Ascending aorta (tissue), 2 donors: Measurements from ENCODE around the gene CD302. TPM values are rescaled to one million over a fixed set of nuclear protein-coding genes. Genes with fewer than 3 reads are reported as not detected.
"Not testable (repeated sequence)": the region's sequence is repeated elsewhere in the genome, so short reads cannot be mapped to it uniquely, and the experiment has no call there.

ENCODE experiments used
- DNase-seq, 2 donors: peaks; one replicate each; pipeline ENCODE4 v3.0.0-alpha.2; 2019; ENCODE audit warnings: low spot score in 2 of 2
- H3K27ac ChIP-seq, 2 donors: fragments of 200-600 bp; sonication (generic); one replicate each; pipeline ENCODE4 v1.5.1; 2016 to 2017; ENCODE audit warnings: mild to moderate bottlenecking in 1 of 2
- H3K27me3 ChIP-seq: fragments of 200-600 bp; sonication (generic); one replicate; pipeline ENCODE4 v1.5.1; 2017
- H3K36me3 ChIP-seq, 2 donors: fragments of 200-600 bp; sonication (generic); one replicate each; pipeline ENCODE4 v1.5.1; 2016
- H3K4me1 ChIP-seq, 2 donors: fragments of 200-600 bp; sonication (generic); one replicate each; pipeline ENCODE4 v1.5.1; 2016 to 2017; ENCODE audit warnings: mild to moderate bottlenecking in 1 of 2
- H3K4me3 ChIP-seq, 2 donors: fragments of 200-600 bp; sonication (generic); one replicate each; pipeline ENCODE4 v1.5.1; 2016 to 2017; ENCODE audit warnings: mild to moderate bottlenecking in 1 of 2
- H3K9me3 ChIP-seq, 2 donors: fragments of 200-600 bp; sonication (generic); one replicate each; pipeline ENCODE4 v1.5.1; 2016
- intact Hi-C: fragments of 100-400 bp; cut with DNase I; formaldehyde crosslinking; loops from one replicate; pipeline ENCODE4 v1.15.1; 2023
- total RNA-seq: library from RNA; depleted of rRNA; stranded (reverse); fragments of >200 nt; gene quantifications from one replicate; pipeline ENCODE4 v1.1.0, GENCODE V29; 2016
- TF ChIP-seq, protein P1 (sequence below), 3 experiments: fragments of 200-600 bp in 2 of 3; fragments of 450-650 bp in 1 of 3; sonication (generic) in 2 of 3; IDR thresholded peaks; one replicate each; pipeline ENCODE4 v1.5.1; 2016 to 2019; ENCODE audit warnings: antibody characterized with exemption in 3 of 3, mild to moderate bottlenecking in 1 of 3, moderate library complexity in 1 of 3

Gene CD302
- total RNA-seq, 1 donor from 2014 or later = 30.9 TPM

DNA sequence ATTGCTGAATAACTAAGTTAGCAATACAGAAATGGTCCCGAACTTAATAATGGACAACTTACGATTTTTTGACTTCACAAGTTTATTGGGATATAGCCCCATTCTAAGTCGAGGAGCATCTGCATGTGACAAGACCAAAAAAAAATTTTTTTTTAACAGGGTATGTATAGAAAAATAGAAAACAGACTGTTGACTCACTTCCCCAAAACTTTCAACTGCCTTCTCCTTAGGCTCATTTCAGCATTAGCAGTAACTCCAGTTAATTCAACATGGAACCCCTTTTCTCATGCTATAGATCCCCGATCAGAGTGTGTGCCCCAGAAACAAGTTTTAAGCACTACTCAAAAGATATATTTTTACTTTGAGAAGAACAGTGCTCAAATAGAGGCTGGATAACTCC is 5.4 kb downstream of the CD302 start:
- intact Hi-C loops = loop anchor here (10.0 kb wide), 2 partner anchors 172 to 178 kb away; partner anchors contain the start of gene BAZ2B

DNA sequence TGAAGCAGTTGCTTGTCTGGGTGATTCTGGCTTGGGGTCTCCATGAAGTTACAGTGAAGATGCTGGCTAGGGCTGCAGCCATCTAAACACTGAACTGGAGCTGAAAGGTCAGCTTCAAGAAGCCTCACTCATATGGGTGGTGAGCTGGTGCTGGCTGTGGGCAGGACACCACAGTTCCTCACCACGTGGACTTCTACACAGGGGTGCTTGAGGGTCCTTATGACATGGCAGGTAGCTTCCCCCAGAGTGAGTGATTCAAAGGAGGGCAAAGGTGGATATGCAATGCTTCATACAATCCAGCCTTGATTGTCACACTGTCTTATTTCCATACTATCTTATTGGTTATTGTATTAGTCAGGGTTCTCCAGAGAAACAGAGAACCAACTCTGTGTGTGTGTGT is 6.0 kb downstream of the CD302 start:
- intact Hi-C loops = loop anchor here (10.0 kb wide), 2 partner anchors 173 to 177 kb away; partner anchors contain the start of gene BAZ2B
- Histone ChIP-seq H3K36me3 (no peaks in the 10 kb centered on the region), H3K27ac (no peak overlapping the region), H3K9me3 (no peaks in the 10 kb centered on the region), H3K27me3 (no peaks in the 10 kb centered on the region), H3K4me1 (peaks cover 0 to 14% of the 10 kb centered on the region in 2 donors), H3K4me3 (no peak overlapping the region)
- TF ChIP-seq, protein P1, sequence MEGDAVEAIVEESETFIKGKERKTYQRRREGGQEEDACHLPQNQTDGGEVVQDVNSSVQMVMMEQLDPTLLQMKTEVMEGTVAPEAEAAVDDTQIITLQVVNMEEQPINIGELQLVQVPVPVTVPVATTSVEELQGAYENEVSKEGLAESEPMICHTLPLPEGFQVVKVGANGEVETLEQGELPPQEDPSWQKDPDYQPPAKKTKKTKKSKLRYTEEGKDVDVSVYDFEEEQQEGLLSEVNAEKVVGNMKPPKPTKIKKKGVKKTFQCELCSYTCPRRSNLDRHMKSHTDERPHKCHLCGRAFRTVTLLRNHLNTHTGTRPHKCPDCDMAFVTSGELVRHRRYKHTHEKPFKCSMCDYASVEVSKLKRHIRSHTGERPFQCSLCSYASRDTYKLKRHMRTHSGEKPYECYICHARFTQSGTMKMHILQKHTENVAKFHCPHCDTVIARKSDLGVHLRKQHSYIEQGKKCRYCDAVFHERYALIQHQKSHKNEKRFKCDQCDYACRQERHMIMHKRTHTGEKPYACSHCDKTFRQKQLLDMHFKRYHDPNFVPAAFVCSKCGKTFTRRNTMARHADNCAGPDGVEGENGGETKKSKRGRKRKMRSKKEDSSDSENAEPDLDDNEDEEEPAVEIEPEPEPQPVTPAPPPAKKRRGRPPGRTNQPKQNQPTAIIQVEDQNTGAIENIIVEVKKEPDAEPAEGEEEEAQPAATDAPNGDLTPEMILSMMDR (IDR thresholded peaks at IDR 0.05) = no peak
- DNase-seq = no peak

More for the DNA sequence above, 5.4 kb downstream of the CD302 start:
- H3K4me1 ChIP-seq = peaks cover 0 to 14% of the 10 kb centered on the region in 2 donors
- H3K9me3 ChIP-seq = no peaks in the 10 kb centered on the region
- DNase-seq = no peak
- no peak overlapping the region for H3K27ac ChIP-seq
- no peaks in the 10 kb centered on the region for H3K27me3 ChIP-seq
- H3K4me3 ChIP-seq = no peak overlapping the region
- TF ChIP-seq, protein P1 (IDR thresholded peaks at IDR 0.05) = no peak
- no peaks in the 10 kb centered on the region for H3K36me3 ChIP-seq

DNA sequence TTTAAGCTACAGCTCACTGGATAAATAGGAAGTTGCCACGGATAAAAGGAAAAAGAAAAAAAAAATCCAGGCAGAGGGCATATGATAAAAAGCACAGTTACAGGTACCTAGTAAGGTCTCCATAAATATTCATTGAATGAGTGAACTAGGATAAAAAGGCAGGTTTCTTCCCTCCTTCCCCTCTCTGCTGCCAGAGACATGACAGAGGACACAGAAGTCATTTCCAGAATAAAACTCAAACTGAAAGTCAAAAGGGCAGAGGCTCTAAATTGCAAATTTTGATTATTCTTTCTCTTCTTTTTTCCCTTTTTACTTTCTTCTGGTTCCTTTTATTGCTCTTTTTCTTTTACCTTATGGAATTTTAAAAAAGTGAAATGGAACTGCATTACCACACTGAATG is 7.7 kb downstream of the CD302 start:
- Histone ChIP-seq H3K9me3 (no peaks in the 10 kb centered on the region), H3K27ac (no peak overlapping the region), H3K36me3 (no peaks in the 10 kb centered on the region), H3K27me3 (no peaks in the 10 kb centered on the region), H3K4me3 (no peak overlapping the region), H3K4me1 (peaks cover 0 to 10% of the 10 kb centered on the region in 2 donors)
- DNase-seq = no peak
- intact Hi-C loops = loop anchor here (10.0 kb wide), 2 partner anchors 174 to 176 kb away; partner anchors contain the start of gene BAZ2B
- TF ChIP-seq, protein P1 (IDR thresholded peaks at IDR 0.05) = no peak

DNA sequence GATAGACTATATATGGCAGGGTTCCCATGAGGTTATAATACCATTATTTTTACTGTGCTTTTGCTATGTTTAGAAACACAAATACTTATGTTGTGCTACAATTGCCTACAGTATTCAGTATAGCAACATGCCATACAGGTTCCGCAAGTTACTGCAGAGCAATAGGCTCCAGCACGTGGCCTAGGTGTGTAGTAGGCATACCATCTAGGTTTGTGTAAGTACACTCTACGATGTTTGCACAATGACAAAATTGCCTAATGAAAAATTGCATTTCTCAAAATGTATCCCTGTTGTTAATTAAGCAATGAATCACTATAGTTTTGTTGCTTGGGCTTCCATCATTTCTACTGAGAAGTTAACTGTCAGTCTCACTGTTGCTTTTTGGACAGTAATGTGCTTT is 9.8 kb downstream of the CD302 start:
- H3K36me3 ChIP-seq = no peaks in the 10 kb centered on the region
- TF ChIP-seq, protein P1 (IDR thresholded peaks at IDR 0.05) = no peak
- no peak overlapping the region for H3K27ac ChIP-seq
- DNase-seq = no peak
- intact Hi-C loops = no loop called here
- H3K9me3 ChIP-seq = no peaks in the 10 kb centered on the region
- peaks cover 0 to 2% of the 10 kb centered on the region in 2 donors for H3K4me1 ChIP-seq
- no peak overlapping the region for H3K4me3 ChIP-seq
- H3K27me3 ChIP-seq = no peaks in the 10 kb centered on the region

DNA sequence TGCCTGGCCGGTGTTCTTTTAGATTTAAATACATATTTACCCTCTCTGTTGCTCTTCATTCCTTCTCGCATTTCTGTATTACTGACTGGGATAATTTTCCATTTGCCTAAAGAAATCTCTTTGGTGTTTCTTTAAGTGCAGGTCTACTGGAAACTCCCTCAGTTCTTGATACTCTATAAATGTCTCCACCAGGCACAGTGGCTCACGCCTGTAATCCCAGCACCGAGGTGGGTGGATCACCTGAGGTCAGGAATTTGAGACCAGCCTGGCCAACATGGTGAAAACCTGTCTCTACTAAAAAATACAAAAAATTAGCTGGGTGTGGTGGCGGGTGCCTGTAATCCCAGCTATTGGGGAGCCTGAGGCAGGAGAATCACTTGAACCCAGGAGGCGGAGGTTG is 10.4 kb downstream of the CD302 start:
- DNase-seq, H3K27me3 ChIP-seq, H3K36me3 ChIP-seq, H3K27ac ChIP-seq, H3K4me1 ChIP-seq, H3K9me3 ChIP-seq, H3K4me3 ChIP-seq, intact Hi-C loops: not testable (repeated sequence)

DNA sequence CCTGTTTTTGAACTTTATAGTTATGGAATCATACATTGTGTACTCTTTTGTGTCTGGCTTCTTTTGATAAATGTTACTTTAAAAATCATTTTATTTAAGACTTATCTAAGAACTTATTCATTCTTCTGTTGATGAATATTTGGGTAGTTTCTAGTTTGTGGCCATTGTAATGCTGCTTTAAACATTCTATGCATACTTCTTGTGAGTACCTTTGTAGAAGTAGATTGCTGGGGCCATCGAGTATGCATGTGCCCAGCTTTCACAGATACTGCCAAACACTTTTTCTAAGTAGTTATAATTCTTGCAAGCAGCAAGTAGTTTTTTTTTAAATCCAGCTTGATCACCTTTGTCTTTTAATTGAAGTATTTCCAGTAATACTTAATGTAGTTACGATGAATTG is 11.1 kb downstream of the CD302 start:
- Histone ChIP-seq H3K9me3 (no peaks in the 10 kb centered on the region), H3K4me1 (no peaks in the 10 kb centered on the region), H3K36me3 (no peaks in the 10 kb centered on the region), H3K27me3 (no peaks in the 10 kb centered on the region), H3K27ac (no peak overlapping the region), H3K4me3 (no peak overlapping the region)
- intact Hi-C loops = no loop called here
- TF ChIP-seq, protein P1 (IDR thresholded peaks at IDR 0.05) = no peak
- DNase-seq = no peak
